ENCODE results near the gene PNPLA7. TPM values are rescaled to one million over a fixed set of nuclear protein-coding genes. Genes with fewer than 3 reads are reported as not detected.

PNPLA7 gene
- total RNA-seq, 1 experiment from 2014 or later, result 0.77 TPM

- TF ChIP-seq, protein P1, sequence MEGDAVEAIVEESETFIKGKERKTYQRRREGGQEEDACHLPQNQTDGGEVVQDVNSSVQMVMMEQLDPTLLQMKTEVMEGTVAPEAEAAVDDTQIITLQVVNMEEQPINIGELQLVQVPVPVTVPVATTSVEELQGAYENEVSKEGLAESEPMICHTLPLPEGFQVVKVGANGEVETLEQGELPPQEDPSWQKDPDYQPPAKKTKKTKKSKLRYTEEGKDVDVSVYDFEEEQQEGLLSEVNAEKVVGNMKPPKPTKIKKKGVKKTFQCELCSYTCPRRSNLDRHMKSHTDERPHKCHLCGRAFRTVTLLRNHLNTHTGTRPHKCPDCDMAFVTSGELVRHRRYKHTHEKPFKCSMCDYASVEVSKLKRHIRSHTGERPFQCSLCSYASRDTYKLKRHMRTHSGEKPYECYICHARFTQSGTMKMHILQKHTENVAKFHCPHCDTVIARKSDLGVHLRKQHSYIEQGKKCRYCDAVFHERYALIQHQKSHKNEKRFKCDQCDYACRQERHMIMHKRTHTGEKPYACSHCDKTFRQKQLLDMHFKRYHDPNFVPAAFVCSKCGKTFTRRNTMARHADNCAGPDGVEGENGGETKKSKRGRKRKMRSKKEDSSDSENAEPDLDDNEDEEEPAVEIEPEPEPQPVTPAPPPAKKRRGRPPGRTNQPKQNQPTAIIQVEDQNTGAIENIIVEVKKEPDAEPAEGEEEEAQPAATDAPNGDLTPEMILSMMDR (conservative IDR thresholded peaks at IDR 0.05; ENCODE audit: low read depth, low read length), result no peak
- no peak for TF ChIP-seq EZH2 (IDR thresholded peaks at IDR 0.05; ENCODE audit: low read length, unreplicated experiment)
- TF ChIP-seq EZH2phosphoT487 (IDR thresholded peaks at IDR 0.05; ENCODE audit: borderline replicate concordance, low read length), result no peak
- H3K4me2 ChIP-seq (ENCODE audit: low read length), result no peak overlapping the region
- intact Hi-C loops (cut with micrococcal nuclease), result no loop called here
- H4K20me1 ChIP-seq (ENCODE audit: low read length), result no peaks in the 10 kb centered on the region
- H3F3A ChIP-seq (ENCODE audit: low read length, unreplicated experiment), result no peaks in the 10 kb centered on the region
- no peak overlapping the region for H2AFZ ChIP-seq (ENCODE audit: low read length)
- no peak for ATAC-seq
- CTCF ChIA-PET, result no interaction called here
- H3K27me3 ChIP-seq (ENCODE audit: low read length), result no peaks in the 10 kb centered on the region
- no peak overlapping the region for H3K4me3 ChIP-seq (ENCODE audit: low read length)
- no peaks in the 10 kb centered on the region for H3K36me3 ChIP-seq (ENCODE audit: low read depth, low read length)
- BruUV-seq (replicated peaks), result no TSS peak
- no peak overlapping the region for H3K9ac ChIP-seq (ENCODE audit: low read length)
- POLR2A ChIA-PET (ENCODE audit: unreplicated experiment), result no interaction called here
- H3K9me2 ChIP-seq (replicated peaks; ENCODE audit: low read length), result no peaks in the 10 kb centered on the region
- no peaks in the 10 kb centered on the region for H3K9me3 ChIP-seq (ENCODE audit: low read length)
- no peak for DNase-seq
- H3K27ac ChIP-seq (ENCODE audit: low read length), result no peak overlapping the region
- H3K4me1 ChIP-seq (ENCODE audit: insufficient read depth, low read length), result no peaks in the 10 kb centered on the region
- no peaks in the 10 kb centered on the region for H3K79me2 ChIP-seq (ENCODE audit: low read length)
Measured at GRCh38 chr9:137475666-137476065, 74.5 kb downstream of the PNPLA7 start.

- Histone ChIP-seq H3K9ac (ENCODE audit: low read length) (no peak overlapping the region), H3F3A (ENCODE audit: low read length, unreplicated experiment) (no peaks in the 10 kb centered on the region), H3K4me3 (ENCODE audit: low read length) (no peak overlapping the region), H3K79me2 (ENCODE audit: low read length) (no peaks in the 10 kb centered on the region), H4K20me1 (ENCODE audit: low read length) (no peaks in the 10 kb centered on the region), H2AFZ (ENCODE audit: low read length) (no peak overlapping the region), H3K27ac (ENCODE audit: low read length) (no peak overlapping the region), H3K4me2 (ENCODE audit: low read length) (no peak overlapping the region), H3K4me1 (ENCODE audit: insufficient read depth, low read length) (no peaks in the 10 kb centered on the region), H3K27me3 (ENCODE audit: low read length) (no peaks in the 10 kb centered on the region), H3K9me3 (ENCODE audit: low read length) (no peaks in the 10 kb centered on the region), H3K36me3 (ENCODE audit: low read depth, low read length) (no peaks in the 10 kb centered on the region), H3K9me2 (replicated peaks; ENCODE audit: low read length) (no peaks in the 10 kb centered on the region)
- TF ChIP-seq EZH2phosphoT487 (IDR thresholded peaks at IDR 0.05; ENCODE audit: borderline replicate concordance, low read length), result no peak
- TF ChIP-seq EZH2 (IDR thresholded peaks at IDR 0.05; ENCODE audit: low read length, unreplicated experiment), result no peak
- TF ChIP-seq, protein P1 (conservative IDR thresholded peaks at IDR 0.05; ENCODE audit: low read depth, low read length), result no peak
- intact Hi-C loops (cut with micrococcal nuclease), result no loop called here
- ChIA-PET POLR2A (ENCODE audit: unreplicated experiment) (no interaction called here), CTCF (interaction anchor here (0.7 kb wide), 1 partner anchor 61 kb away, joined by 8 read pairs; no protein-coding TSS in a partner anchor)
- ATAC-seq (no peak), DNase-seq (no peak)
- BruUV-seq (replicated peaks), result no TSS peak
Measured at GRCh38 chr9:137474271-137474670, 75.9 kb downstream of the PNPLA7 start.

DNA sequence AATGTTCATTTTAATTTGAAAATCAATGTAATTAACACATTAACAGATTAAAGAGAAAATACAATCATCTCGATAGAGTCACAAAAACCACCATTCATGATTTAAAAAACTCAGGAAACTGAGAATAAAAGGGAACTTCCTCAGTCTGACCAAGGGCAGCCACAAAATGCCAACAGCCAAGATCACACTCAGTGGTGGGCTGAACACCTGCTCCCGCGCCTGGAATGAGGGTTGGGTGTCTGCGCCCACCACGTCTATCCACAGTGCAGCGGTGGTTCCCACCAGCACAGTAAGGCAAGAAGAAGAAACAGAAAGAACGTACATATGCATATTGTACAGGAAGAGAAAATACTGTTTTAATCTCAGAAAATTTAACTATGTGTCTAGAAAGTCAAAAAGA, 79.4 kb downstream of the PNPLA7 start:
- POLR2A ChIA-PET (ENCODE audit: unreplicated experiment), result interaction anchor here (0.5 kb wide), 1 partner anchor 38 kb away, joined by 5 read pairs; no protein-coding TSS in a partner anchor
- Histone ChIP-seq H3K9me2 (replicated peaks; ENCODE audit: low read length) (no peaks in the 10 kb centered on the region), H3K36me3 (ENCODE audit: low read depth, low read length) (no peaks in the 10 kb centered on the region), H3K4me3 (ENCODE audit: low read length) (no peak overlapping the region), H3K4me2 (ENCODE audit: low read length) (no peak overlapping the region), H3K27ac (ENCODE audit: low read length) (no peak overlapping the region), H3F3A (ENCODE audit: low read length, unreplicated experiment) (no peaks in the 10 kb centered on the region), H4K20me1 (ENCODE audit: low read length) (no peaks in the 10 kb centered on the region), H3K4me1 (ENCODE audit: insufficient read depth, low read length) (no peaks in the 10 kb centered on the region), H2AFZ (ENCODE audit: low read length) (no peak overlapping the region), H3K9me3 (ENCODE audit: low read length) (no peaks in the 10 kb centered on the region), H3K79me2 (ENCODE audit: low read length) (no peaks in the 10 kb centered on the region), H3K9ac (ENCODE audit: low read length) (no peak overlapping the region), H3K27me3 (ENCODE audit: low read length) (no peaks in the 10 kb centered on the region)
- ATAC-seq (no peak), DNase-seq (no peak)
- BruUV-seq (replicated peaks), result no TSS peak
- TF ChIP-seq EZH2 (IDR thresholded peaks at IDR 0.05; ENCODE audit: low read length, unreplicated experiment) (no peak), EZH2phosphoT487 (IDR thresholded peaks at IDR 0.05; ENCODE audit: borderline replicate concordance, low read length) (no peak)
- TF ChIP-seq, protein P1 (conservative IDR thresholded peaks at IDR 0.05; ENCODE audit: low read depth, low read length), result no peak
- intact Hi-C loops (cut with micrococcal nuclease), result no loop called here
- CTCF ChIA-PET, result no interaction called here
